ENCODE measurements around the gene TMEM125. TPM values are rescaled to one million over a fixed set of nuclear protein-coding genes. Genes with fewer than 3 reads are reported as not detected.

TMEM125 gene
- total RNA-seq, 1 donor from 2014 or later = 1.2 TPM

DNA sequence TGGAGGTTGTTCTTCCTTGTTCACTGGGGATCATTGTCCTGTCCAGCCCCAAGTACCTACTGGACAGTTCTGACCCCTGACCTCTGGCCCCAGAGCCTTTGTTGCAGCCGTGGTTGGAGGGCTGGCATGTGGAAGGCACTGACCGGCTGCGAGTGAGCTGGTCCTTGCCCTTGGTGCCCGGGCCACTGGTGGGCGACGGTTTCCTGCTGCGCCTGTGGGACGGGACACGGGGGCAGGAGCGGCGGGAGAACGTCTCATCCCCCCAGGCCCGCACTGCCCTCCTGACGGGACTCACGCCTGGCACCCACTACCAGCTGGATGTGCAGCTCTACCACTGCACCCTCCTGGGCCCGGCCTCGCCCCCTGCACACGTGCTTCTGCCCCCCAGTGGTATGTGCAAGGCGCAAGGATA is 42.4 kb downstream of the TMEM125 start:
- Histone ChIP-seq H3K4me3 (no peak overlapping the region), H3K9me3 (no peaks in the 10 kb centered on the region), H3K27ac (no peak overlapping the region), H3K27me3 (no peaks in the 10 kb centered on the region), H3K4me1 (no peaks in the 10 kb centered on the region), H3K36me3 (no peaks in the 10 kb centered on the region)
- no peak for DNase-seq (ENCODE audit: extremely low spot score in 2 of 2)
- no peak for TF ChIP-seq CTCF (IDR thresholded peaks at IDR 0.05)
- no peak for TF ChIP-seq POLR2A (IDR thresholded peaks at IDR 0.05)
- no peak for TF ChIP-seq POLR2AphosphoS5 (IDR thresholded peaks at IDR 0.05; ENCODE audit: insufficient read depth in 1 of 2, low read depth in 1 of 2)
- intact Hi-C loops (cut with DNase I) = no loop called here

- no peaks in the 10 kb centered on the region for H3K9me3 ChIP-seq
- H3K4me3 ChIP-seq = no peak overlapping the region
- no peak for DNase-seq (ENCODE audit: extremely low spot score in 2 of 2)
- no peaks in the 10 kb centered on the region for H3K4me1 ChIP-seq
- no peaks in the 10 kb centered on the region for H3K27me3 ChIP-seq
- no peaks in the 10 kb centered on the region for H3K36me3 ChIP-seq
- TF ChIP-seq CTCF (IDR thresholded peaks at IDR 0.05) (no peak), POLR2A (IDR thresholded peaks at IDR 0.05) (no peak), POLR2AphosphoS5 (IDR thresholded peaks at IDR 0.05; ENCODE audit: insufficient read depth in 1 of 2, low read depth in 1 of 2) (no peak)
- intact Hi-C loops (cut with DNase I) = no loop called here
- H3K27ac ChIP-seq = no peak overlapping the region
Measured at GRCh38 chr1:43312663-43313515, 43.1 kb downstream of the TMEM125 start.

DNA sequence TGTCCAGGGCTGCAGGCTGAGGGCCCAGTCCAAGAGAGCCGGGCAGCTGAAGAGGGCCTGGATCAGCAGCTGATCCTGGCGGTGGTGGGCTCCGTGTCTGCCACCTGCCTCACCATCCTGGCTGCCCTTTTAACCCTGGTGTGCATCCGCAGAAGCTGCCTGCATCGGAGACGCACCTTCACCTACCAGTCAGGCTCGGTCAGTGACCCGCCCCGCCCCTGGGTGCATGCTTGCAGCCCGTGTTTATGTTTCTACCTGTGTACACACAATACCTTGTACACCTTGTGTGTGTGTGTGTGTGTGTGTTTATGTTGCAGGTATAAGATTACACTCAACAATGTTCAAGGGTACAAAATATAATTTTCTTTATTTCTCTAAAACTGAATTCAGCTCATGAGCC is 44.0 kb downstream of the TMEM125 start:
- H3K27me3 ChIP-seq = no peaks in the 10 kb centered on the region
- H3K4me1 ChIP-seq = no peaks in the 10 kb centered on the region
- H3K36me3 ChIP-seq = no peaks in the 10 kb centered on the region

DNA sequence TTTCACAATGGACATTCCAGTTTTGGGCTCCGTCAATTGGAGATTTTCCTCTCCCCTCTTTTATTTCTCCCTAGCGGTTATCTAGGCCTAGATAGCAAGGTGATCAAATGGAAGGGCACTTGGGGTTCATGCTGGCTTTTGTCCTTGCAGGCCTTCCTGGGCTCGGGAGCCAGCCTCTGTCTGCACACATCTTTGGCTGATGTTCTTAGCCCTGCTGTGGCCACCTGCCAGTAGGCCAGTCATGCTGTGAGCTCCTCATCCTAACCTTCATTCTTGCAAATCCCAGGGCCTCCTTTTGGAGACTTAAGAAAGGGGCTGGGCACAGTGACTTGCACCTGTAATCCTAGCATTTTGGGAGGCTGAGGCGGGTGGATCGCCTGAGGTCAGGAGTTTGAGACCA is 44.5 kb downstream of the TMEM125 start:
- Histone ChIP-seq H3K27ac (no peak overlapping the region), H3K4me3 (no peak overlapping the region), H3K27me3 (no peaks in the 10 kb centered on the region), H3K9me3 (no peaks in the 10 kb centered on the region), H3K4me1 (no peaks in the 10 kb centered on the region), H3K36me3 (no peaks in the 10 kb centered on the region)
- no peak for DNase-seq (ENCODE audit: extremely low spot score in 2 of 2)
- TF ChIP-seq CTCF (IDR thresholded peaks at IDR 0.05) = no peak
- TF ChIP-seq POLR2A (IDR thresholded peaks at IDR 0.05) = no peak
- TF ChIP-seq POLR2AphosphoS5 (IDR thresholded peaks at IDR 0.05; ENCODE audit: insufficient read depth in 1 of 2, low read depth in 1 of 2) = no peak
- intact Hi-C loops (cut with DNase I) = no loop called here

More for the DNA sequence above, 44.0 kb downstream of the TMEM125 start:
- intact Hi-C loops (cut with DNase I) = no loop called here
- H3K9me3 ChIP-seq = no peaks in the 10 kb centered on the region
- no peak overlapping the region for H3K27ac ChIP-seq
- TF ChIP-seq CTCF (IDR thresholded peaks at IDR 0.05) (no peak), POLR2A (IDR thresholded peaks at IDR 0.05) (no peak), POLR2AphosphoS5 (IDR thresholded peaks at IDR 0.05; ENCODE audit: insufficient read depth in 1 of 2, low read depth in 1 of 2) (no peak)
- DNase-seq (ENCODE audit: extremely low spot score in 2 of 2) = no peak
- no peak overlapping the region for H3K4me3 ChIP-seq

DNA sequence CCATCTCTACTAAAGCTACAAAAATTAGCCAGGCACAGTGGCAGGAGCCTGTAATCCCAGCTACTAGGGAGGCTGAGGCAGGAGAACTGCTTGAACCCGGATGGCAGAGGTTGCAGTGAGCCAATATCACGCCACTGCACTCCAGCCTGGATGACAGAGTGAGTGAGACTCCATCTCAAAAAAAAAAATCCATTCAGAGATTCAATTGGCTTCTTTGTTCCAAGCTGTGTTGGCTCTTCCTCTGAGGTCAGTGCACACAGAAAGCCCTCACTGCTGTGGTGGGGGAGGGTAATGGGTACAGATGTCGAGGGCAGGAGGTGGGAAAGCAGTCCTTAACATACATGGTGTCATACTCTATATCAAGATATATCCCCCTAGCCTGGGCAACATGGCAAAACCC is 45.7 kb downstream of the TMEM125 start:
- Histone ChIP-seq H3K4me1 (no peaks in the 10 kb centered on the region), H3K27me3 (no peaks in the 10 kb centered on the region), H3K9me3 (no peaks in the 10 kb centered on the region), H3K4me3 (no peak overlapping the region), H3K27ac (no peak overlapping the region), H3K36me3 (no peaks in the 10 kb centered on the region)
- intact Hi-C loops (cut with DNase I) = no loop called here
- no peak for TF ChIP-seq POLR2A (IDR thresholded peaks at IDR 0.05)
- no peak for DNase-seq (ENCODE audit: extremely low spot score in 2 of 2)
